Measurements from ENCODE around the gene ST6GALNAC2. TPM values are rescaled to one million over a fixed set of nuclear protein-coding genes. Genes with fewer than 3 reads are reported as not detected.

Gene ST6GALNAC2
- total and polyA plus RNA-seq, 10 of the 15 experiments (the other 5 are each of a cell fraction or from before 2014, with no cell fraction given) = 0.08 to 0.41 (median 0.23) TPM; not detected in 6

GRCh38 chr17:76530811-76531485 is 54.7 kb downstream of the ST6GALNAC2 start:
- H3K4me2 ChIP-seq (ENCODE audit: control insufficient read depth, insufficient read depth) = no peak overlapping the region
- H3K79me2 ChIP-seq (ENCODE audit: control insufficient read depth, insufficient read depth, low read length) = no peaks in the 10 kb centered on the region
- ChIA-PET POLR2A (no interaction called here), RAD21 (ENCODE audit: unreplicated experiment) (no interaction called here), CTCF (interaction anchor here (4.0 kb wide), 1 partner anchor 15 kb away, joined by 35 read pairs; no protein-coding TSS in a partner anchor), SMC1A (ENCODE audit: uncharacterized antibody, unreplicated experiment) (no interaction called here)
- FAIRE-seq (no peak), DNase-seq (ENCODE audit: low read depth, low spot score) (no peak), ATAC-seq (no peak)
- H3K9me3 ChIP-seq (replicated peaks; ENCODE audit: control insufficient read depth, insufficient read depth, low read length) = no peaks in the 10 kb centered on the region
- H4K20me1 ChIP-seq (ENCODE audit: control insufficient read depth, insufficient read depth) = no peaks in the 10 kb centered on the region
- WGBS (ENCODE audit: insufficient coverage, insufficient replicate concordance, low lambda C conversion rate, missing lambda C conversion rate) = 54% methylated on average over 32 of the region's 32 CpGs
- in situ Hi-C loops (cut with MboI) = no loop called here
- intact Hi-C loops (cut with micrococcal nuclease; ENCODE audit: unreplicated experiment) = no loop called here
- H3K27ac ChIP-seq (ENCODE audit: control insufficient read depth, insufficient read depth) = no peak overlapping the region
- no peak overlapping the region for H2AFZ ChIP-seq (ENCODE audit: control insufficient read depth, low read depth, low read length)
- no TSS peak for BruUV-seq (replicated peaks)
- no peak overlapping the region for H3K4me3 ChIP-seq
- TF ChIP-seq YBX1 (IDR thresholded peaks at IDR 0.05) (no peak), ZNF274 (IDR thresholded peaks at IDR 0.05; ENCODE audit: insufficient read depth, insufficient read length) (no peak), RCOR1 (conservative IDR thresholded peaks at IDR 0.05; ENCODE audit: low read depth, low read length) (no peak), NR2F1 (conservative IDR thresholded peaks at IDR 0.05) (no peak), BCL3 (IDR thresholded peaks at IDR 0.05; ENCODE audit: borderline replicate concordance, insufficient read depth, low read depth, low read length, poor library complexity, severe bottlenecking) (no peak), MTA3 (IDR thresholded peaks at IDR 0.05; ENCODE audit: borderline replicate concordance, low read length) (no peak), RFX5 (IDR thresholded peaks at IDR 0.05; ENCODE audit: low read depth, low read length) (no peak), ESRRA (IDR thresholded peaks at IDR 0.05; ENCODE audit: low read length) (no peak), EED (IDR thresholded peaks at IDR 0.05; ENCODE audit: low read depth) (no peak), E2F4 (IDR thresholded peaks at IDR 0.05; ENCODE audit: low read depth, low read length) (no peak), JUNB (IDR thresholded peaks at IDR 0.05) (no peak), CEBPB (IDR thresholded peaks at IDR 0.05; ENCODE audit: borderline replicate concordance in 1 of 2, low read depth in 2 of 2, low read length in 2 of 2) (no peak), FOXM1 (IDR thresholded peaks at IDR 0.05; ENCODE audit: low read depth, low read length) (no peak), CBX5 (IDR thresholded peaks at IDR 0.05; ENCODE audit: low read depth) (no peak), SKIL (IDR thresholded peaks at IDR 0.05; ENCODE audit: low read depth, poor library complexity, severe bottlenecking) (no peak), HDAC2 (IDR thresholded peaks at IDR 0.05) (no peak)
- no peaks in the 10 kb centered on the region for H3K36me3 ChIP-seq (ENCODE audit: control insufficient read depth in 2 of 2, insufficient read depth in 2 of 2, low read length in 1 of 2)
- peaks cover 0 to under 1% of the 10 kb centered on the region in 2 experiments; a peak in 3 of 4 replicates for H3K27me3 ChIP-seq (replicated peaks in 1 of 2; ENCODE audit: control insufficient read depth in 2 of 2, insufficient read depth in 2 of 2, low read length in 1 of 2)
- H3K4me1 ChIP-seq (ENCODE audit: control insufficient read depth, insufficient read depth, low read length) = peaks cover 12% of the 10 kb centered on the region
- no peak overlapping the region for H3K9ac ChIP-seq (ENCODE audit: control insufficient read depth, insufficient read depth, low read length)

Data from GM12878 (cell line).